ENCODE results near the gene SNAPIN. TPM values are rescaled to one million over a fixed set of nuclear protein-coding genes. Genes with fewer than 3 reads are reported as not detected.
A peak's percentile ranks its signal among the peaks of the same experiment; 100 is the strongest.

Gene SNAPIN
- total RNA-seq, 2 experiments from 2014 or later = 31.3 to 32.1 TPM

DNA sequence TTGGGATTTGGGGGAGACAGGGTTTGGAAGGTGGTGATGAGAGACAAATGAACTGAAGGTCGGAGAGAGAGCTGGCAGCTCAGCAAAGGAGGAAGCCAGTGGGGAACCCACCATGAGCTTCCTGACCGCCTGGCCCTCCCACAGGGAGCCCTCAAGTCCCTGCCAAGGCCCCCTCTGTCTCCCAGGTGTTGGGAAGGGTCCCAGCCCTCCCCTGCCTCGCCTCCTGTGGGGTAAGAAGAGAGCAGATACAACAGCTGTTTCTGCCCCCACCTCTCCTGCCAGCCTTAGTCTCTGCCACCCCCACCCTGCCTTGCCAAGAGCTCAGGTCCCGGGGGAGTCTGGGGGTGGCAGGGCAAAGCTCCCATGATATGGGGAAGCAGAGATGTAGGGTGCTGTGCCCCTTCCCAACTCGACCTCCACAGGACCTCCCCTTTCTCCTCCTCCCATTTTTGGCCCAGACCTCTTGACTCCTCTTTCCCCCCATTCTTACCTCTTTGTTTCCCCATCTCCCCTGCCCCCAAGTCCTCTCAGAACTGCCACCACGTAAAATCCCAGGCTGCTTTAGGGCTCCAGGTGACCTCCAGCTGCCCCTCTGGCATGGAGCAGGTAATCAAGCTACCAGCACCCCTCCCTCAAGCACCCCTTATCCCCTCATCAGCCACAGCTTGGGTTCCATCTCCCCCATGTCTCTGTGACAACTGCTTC, 29.7 kb upstream of the SNAPIN start:
- H3K27me3 Mint-ChIP-seq = peaks cover 7% of the 10 kb centered on the region
- DNase-seq = no peak
- intact Hi-C loops (cut with micrococcal nuclease) = no loop called here
- H3K4me1 Mint-ChIP-seq (ENCODE audit: low read depth) = peaks cover 29% of the 10 kb centered on the region
- POLR2A ChIA-PET = no interaction called here
- peaks cover 5% of the 10 kb centered on the region for H3K36me3 Mint-ChIP-seq
- H3K27ac Mint-ChIP-seq = no peak overlapping the region
- H3K4me3 Mint-ChIP-seq = no peak overlapping the region
- CTCF ChIA-PET = interaction anchor here (1.2 to 2.5 kb wide), 4 partner anchors 11 to 61 kb away, joined by 3 to 10 read pairs (median 6); no protein-coding TSS in a partner anchor
- H3K9me3 Mint-ChIP-seq = no peaks in the 10 kb centered on the region

DNA sequence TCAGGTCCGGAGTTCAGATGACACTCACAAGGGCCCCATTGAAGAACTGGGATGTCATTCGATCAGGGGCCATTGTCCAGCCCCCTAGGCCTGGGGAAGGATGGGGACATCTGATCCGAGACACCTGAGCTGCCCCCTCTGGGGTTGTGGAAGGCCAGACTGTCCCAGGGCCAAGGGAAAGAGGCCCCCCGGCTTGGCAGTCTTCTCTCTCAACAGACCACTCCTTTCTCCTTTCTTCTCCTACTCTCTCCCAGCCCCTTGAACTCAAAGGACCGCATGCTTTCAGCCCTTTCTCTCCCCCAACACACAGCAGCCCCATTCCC, 29.2 kb upstream of the SNAPIN start:
- Mint-ChIP-seq H3K27ac (no peak overlapping the region), H3K4me1 (ENCODE audit: low read depth) (peaks cover 29% of the 10 kb centered on the region), H3K27me3 (peaks cover 7% of the 10 kb centered on the region), H3K9me3 (no peaks in the 10 kb centered on the region), H3K4me3 (no peak overlapping the region), H3K36me3 (peaks cover 7% of the 10 kb centered on the region)
- DNase-seq = no peak
- CTCF ChIA-PET = interaction anchor here (1.2 to 2.5 kb wide), 4 partner anchors 10 to 61 kb away, joined by 3 to 10 read pairs (median 6); no protein-coding TSS in a partner anchor
- intact Hi-C loops (cut with micrococcal nuclease) = no loop called here
- POLR2A ChIA-PET = no interaction called here

DNA sequence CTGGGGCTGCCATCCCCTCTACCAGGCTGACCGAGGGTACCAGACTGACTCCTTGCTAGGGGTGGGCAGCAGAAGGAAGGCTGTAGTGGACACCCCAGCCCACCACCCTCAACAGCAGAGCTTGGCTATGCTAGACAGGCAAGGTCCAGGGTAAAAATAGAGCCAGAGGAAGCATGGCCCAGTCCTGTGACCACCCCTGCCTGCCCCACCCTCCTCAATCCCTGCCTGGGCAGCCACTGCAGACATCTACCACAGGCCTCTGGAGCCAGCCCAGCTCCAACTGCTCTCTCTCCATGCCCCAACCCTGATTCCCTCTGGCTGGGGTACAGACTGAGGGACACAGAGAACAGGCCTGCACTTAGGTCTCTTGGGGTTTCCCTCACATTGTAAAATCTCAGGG, 28.5 kb upstream of the SNAPIN start:
- Mint-ChIP-seq H3K9me3 (no peaks in the 10 kb centered on the region), H3K27ac (no peak overlapping the region), H3K36me3 (peaks cover 11% of the 10 kb centered on the region), H3K27me3 (peaks cover 7% of the 10 kb centered on the region), H3K4me1 (ENCODE audit: low read depth) (peaks cover 29% of the 10 kb centered on the region), H3K4me3 (no peak overlapping the region)
- ChIA-PET CTCF (interaction anchor here (1.2 to 2.5 kb wide), 3 partner anchors 10 to 97 kb away, joined by 3 to 10 read pairs (median 7); no protein-coding TSS in a partner anchor), POLR2A (no interaction called here)
- DNase-seq = no peak
- intact Hi-C loops (cut with micrococcal nuclease) = loop anchor here (5.0 to 10.0 kb wide), 3 partner anchors 95 to 327 kb away; partner anchors contain the start of genes CRTC2, GATAD2B and S100A6

DNA sequence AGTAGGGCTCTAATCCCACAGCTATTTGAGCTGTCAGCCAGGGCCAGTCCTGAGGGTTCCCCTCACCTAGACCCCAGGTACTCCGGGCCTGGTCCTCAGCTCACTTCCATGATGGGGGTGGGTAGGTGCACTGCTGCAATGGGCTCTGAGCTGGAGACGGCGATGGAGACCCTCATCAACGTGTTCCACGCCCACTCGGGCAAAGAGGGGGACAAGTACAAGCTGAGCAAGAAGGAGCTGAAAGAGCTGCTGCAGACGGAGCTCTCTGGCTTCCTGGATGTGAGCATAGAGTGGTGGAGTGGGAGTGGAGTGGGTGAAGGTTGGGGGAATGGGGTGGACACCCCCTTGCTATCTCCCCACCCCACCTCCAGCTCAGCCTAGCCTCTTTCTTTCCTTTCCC, 28.1 kb upstream of the SNAPIN start:
- ChIA-PET POLR2A (no interaction called here), CTCF (interaction anchor here (1.2 to 2.5 kb wide), 2 partner anchors 58 to 98 kb away, joined by 3 to 10 read pairs; no protein-coding TSS in a partner anchor)
- no peak for DNase-seq
- Mint-ChIP-seq H3K27me3 (peaks cover 7% of the 10 kb centered on the region), H3K27ac (no peak overlapping the region), H3K4me1 (ENCODE audit: low read depth) (peaks cover 29% of the 10 kb centered on the region), H3K36me3 (peaks cover 12% of the 10 kb centered on the region), H3K9me3 (no peaks in the 10 kb centered on the region), H3K4me3 (no peak overlapping the region)
- intact Hi-C loops (cut with micrococcal nuclease) = loop anchor here (5.0 to 10.0 kb wide), 3 partner anchors 96 to 327 kb away; partner anchors contain the start of genes CRTC2, GATAD2B and S100A6

DNA sequence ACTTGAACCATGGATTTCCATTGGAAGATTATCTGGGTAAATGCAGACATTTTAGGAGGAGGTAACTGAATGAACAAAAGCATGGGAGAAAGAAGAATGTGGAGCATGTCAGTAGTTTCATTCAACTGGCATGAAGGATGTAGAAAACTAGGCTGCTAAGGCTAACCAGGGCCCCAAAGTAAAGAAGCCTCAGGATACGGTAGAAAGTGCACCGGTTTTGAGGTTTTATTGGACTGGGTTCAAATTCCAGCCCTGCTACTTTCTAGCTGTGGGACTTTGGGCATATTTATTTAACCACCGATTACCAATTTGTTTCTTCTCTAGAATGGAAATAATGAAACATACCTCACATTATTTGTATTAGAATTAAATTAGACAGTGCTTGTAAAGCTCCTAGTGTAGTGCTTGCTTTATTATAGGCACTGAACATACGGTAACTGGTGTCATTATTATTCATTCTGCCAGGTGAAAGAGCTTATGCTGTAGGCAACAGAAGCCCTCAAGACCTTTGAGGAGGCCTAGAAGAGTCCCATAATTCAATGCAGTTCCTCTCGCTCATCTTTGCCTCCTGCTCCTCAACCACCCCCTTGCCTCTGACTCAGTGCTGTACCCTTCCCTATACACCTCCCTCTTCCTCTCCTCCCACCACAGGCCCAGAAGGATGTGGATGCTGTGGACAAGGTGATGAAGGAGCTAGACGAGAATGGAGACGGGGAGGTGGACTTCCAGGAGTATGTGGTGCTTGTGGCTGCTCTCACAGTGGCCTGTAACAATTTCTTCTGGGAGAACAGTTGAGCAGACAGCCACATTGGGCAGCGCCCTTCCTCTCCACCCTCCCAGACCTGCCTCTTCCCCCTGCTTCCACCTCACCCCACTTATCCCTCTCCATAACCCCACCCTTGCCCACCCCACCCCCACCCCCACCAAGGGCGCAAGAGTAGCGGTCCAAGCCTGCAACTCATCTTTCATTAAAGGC, 27.2 kb upstream of the SNAPIN start:
- CTCF ChIA-PET = interaction anchor here (1.5 kb wide), 1 partner anchor 121 kb away, joined by 6 read pairs; no protein-coding TSS in a partner anchor
- POLR2A ChIA-PET = no interaction called here
- peaks cover 36% of the 10 kb centered on the region for H3K4me1 Mint-ChIP-seq (ENCODE audit: low read depth)
- DNase-seq = peak; percentile 30
- intact Hi-C loops (cut with micrococcal nuclease) = loop anchor here (5.0 to 10.0 kb wide), 3 partner anchors 97 to 326 kb away; partner anchors contain the start of genes CRTC2, GATAD2B and S100A6
- no peaks in the 10 kb centered on the region for H3K9me3 Mint-ChIP-seq
- H3K27ac Mint-ChIP-seq = peak overlapping the region; percentile 79
- H3K4me3 Mint-ChIP-seq = no peak overlapping the region
- peaks cover 16% of the 10 kb centered on the region for H3K36me3 Mint-ChIP-seq
- H3K27me3 Mint-ChIP-seq = peaks cover 5% of the 10 kb centered on the region

DNA sequence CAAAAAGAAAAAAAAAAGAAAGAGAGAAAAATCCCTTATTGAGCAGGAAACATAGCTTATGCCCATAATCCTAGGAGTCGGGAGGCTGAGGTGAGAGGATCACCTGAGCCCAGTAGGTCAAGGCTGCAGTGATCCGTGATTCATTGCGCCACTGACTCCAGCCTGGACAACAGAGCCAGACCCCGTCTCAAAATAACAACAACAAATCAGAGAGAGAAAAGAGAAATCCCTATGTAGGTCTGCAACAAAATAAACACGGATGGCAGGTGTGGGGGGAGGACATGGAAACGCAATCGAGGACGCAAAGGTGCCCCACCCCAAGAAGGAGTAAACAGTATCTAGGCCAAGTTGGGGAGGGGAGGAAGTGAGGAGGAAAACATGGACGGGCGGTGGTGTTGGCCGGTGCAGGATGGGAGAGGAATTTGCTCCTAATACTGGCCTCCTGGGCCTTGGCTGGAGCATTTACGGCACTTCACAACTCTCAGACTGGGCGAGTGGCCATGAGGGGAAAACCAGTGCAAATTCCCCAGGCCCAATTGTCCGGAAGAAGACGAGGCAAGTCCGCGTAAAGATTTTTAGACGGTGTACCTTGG, 25.2 kb upstream of the SNAPIN start:
- Mint-ChIP-seq H3K4me1 (ENCODE audit: low read depth) (peaks cover 45% of the 10 kb centered on the region), H3K27ac (peak overlapping the region; percentile 100), H3K4me3 (peak overlapping the region; percentile 92), H3K27me3 (no peaks in the 10 kb centered on the region), H3K9me3 (no peaks in the 10 kb centered on the region), H3K36me3 (peaks cover 31% of the 10 kb centered on the region)
- intact Hi-C loops (cut with micrococcal nuclease) = loop anchor here (1.0 to 10.0 kb wide), 4 partner anchors 38 to 324 kb away; partner anchors contain the start of genes CRTC2, GATAD2B and S100A6
- no peak for DNase-seq
- ChIA-PET CTCF (interaction anchor here (1.0 to 3.1 kb wide), 11 partner anchors 15 to 353 kb away, joined by 3 to 29 read pairs (median 5); partner anchors contain the start of genes ILF2, RAB13 and S100A2), POLR2A (interaction anchor here (0.6 to 3.1 kb wide), 19 partner anchors 11 to 357 kb away, joined by 3 to 25 read pairs (median 9); partner anchors contain the start of genes ILF2, INTS3, RPS27 and S100A14)

DNA sequence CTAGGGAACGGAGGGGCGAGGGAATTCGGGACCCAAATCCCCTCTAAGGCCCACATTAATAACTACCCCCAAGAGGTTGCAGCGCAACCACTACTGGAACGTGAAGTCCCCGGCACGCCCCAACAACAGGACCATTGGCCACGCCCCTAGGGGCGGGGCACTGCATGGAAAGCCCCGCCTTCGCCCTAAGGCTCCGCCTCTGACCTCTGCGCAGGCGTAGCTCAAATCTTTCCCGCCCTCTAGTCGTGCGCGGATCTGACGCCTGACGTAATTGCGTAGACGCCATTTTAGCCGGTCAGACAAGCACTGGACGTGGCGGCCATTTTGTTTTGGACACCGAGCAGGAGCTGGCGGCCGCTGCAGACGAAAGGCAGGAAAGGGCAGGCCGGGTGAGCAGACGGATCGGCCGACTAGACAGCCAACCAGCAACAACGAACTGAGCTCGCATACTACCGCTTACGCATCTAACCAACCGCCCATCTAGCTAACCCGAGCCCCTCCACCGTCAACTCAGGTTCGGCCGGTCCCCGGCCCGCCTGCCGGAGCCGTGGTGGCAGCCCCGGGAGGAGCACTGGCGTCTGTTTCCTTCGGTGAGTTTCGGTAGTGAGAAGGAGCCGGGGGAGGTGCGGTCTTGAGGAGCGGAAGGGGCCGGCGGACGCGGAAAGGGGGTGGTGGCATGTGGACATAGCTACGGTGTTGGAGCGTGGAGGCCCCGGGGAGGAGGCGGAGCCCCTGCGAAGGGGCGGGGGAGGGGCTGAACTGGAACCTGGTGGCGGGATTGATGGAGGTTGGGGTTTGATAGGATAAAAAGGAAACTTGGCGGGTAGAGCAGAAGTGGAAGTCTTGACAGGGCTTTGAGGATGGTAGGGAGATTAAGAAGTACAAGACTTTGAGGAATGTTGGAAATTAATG, 24.5 kb upstream of the SNAPIN start, which contains the start of gene CHTOP:
TSS of gene CHTOP (plus strand) at position 313 of the 912 bp plus-strand sequence. CDS start 2,523 bp downstream, outside the sequence.
- peak within 1 kb of the TSS; percentile 92 for H3K4me3 Mint-ChIP-seq
- H3K27ac Mint-ChIP-seq = peak within 1 kb of the TSS; percentile 100
- H3K36me3 Mint-ChIP-seq = peaks cover 34% of the 10 kb centered on the region
- H3K27me3 Mint-ChIP-seq = no peaks in the 10 kb centered on the region
- peak; percentile 98 for DNase-seq
- peaks cover 45% of the 10 kb centered on the region for H3K4me1 Mint-ChIP-seq (ENCODE audit: low read depth)
- ChIA-PET CTCF (interaction anchor here (0.9 to 3.1 kb wide), 15 partner anchors 15 to 353 kb away, joined by 3 to 29 read pairs (median 5); partner anchors contain the start of genes ILF2, RAB13 and S100A2), POLR2A (interaction anchor here (0.6 to 3.1 kb wide), 24 partner anchors 10 to 356 kb away, joined by 3 to 25 read pairs (median 6); partner anchors contain the start of genes ILF2, INTS3, JTB and RPS27)
- H3K9me3 Mint-ChIP-seq = no peaks in the 10 kb centered on the region
- intact Hi-C loops (cut with micrococcal nuclease) = loop anchor here (1.0 to 10.0 kb wide), 6 partner anchors 24 to 323 kb away; partner anchors contain the start of genes CRTC2, GATAD2B, S100A6 and SNAPIN

DNA sequence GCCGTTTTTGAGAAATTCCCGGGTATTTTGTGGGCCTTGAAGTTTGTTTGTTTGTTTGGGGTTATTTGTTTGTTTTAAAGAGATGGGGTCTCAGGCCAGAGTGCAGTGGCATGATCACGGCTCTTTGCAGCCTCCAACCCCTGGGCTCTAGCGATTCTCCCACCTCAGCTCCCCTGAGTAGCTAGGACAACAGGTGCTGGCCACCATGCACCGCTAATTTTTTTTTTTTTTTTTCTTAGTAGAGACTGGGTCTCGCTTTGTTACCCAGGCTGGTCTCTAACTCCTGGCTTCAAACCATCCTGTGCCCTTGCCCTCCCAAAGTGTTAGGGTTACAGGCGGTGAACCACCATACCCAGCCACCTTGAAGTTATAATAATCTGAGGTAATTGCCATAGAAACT, 22.6 kb upstream of the SNAPIN start:
- no peak for DNase-seq
- peak overlapping the region; percentile 92 for H3K4me3 Mint-ChIP-seq
- no peaks in the 10 kb centered on the region for H3K9me3 Mint-ChIP-seq
- H3K4me1 Mint-ChIP-seq (ENCODE audit: low read depth) = peaks cover 48% of the 10 kb centered on the region
- peak overlapping the region; percentile 100 for H3K27ac Mint-ChIP-seq
- CTCF ChIA-PET = interaction anchor here (2.5 to 3.1 kb wide), 3 partner anchors 63 to 125 kb away, joined by 23 to 29 read pairs (median 26); no protein-coding TSS in a partner anchor
- intact Hi-C loops (cut with micrococcal nuclease) = loop anchor here (10.0 kb wide), 1 partner anchor 101 kb away; the partner anchor contains the start of gene S100A6
- POLR2A ChIA-PET = interaction anchor here (0.9 to 3.1 kb wide), 5 partner anchors 12 to 70 kb away, joined by 4 to 24 read pairs (median 19); partner anchors contain the start of genes ILF2 and S100A2
- no peaks in the 10 kb centered on the region for H3K27me3 Mint-ChIP-seq
- H3K36me3 Mint-ChIP-seq = peaks cover 37% of the 10 kb centered on the region

DNA sequence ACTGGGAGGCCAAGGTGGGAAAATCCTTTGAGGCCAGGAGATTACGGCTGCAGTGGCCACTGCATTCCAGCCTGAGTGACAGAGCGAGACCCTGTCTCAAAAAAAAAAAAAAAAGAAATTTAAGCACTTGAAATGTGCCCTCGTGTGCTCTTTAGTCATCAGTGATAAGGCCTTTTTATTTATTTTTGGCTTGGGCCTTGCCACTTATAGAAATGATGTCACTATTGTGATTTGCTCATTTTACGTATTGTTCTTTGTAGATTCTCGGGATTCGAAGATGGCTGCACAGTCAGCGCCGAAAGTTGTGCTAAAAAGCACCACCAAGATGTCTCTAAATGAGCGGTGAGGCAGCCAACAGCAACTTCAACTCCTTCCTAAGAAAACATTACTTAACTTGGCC, 22.2 kb upstream of the SNAPIN start:
- ChIA-PET CTCF (interaction anchor here (2.3 to 3.1 kb wide), 2 partner anchors 104 to 126 kb away, joined by 9 to 23 read pairs; no protein-coding TSS in a partner anchor), POLR2A (interaction anchor here (3.1 kb wide), 1 partner anchor 35 kb away, joined by 19 read pairs; the partner anchor contains the start of gene ILF2)
- H3K4me1 Mint-ChIP-seq (ENCODE audit: low read depth) = peaks cover 50% of the 10 kb centered on the region
- H3K36me3 Mint-ChIP-seq = peaks cover 41% of the 10 kb centered on the region
- no peaks in the 10 kb centered on the region for H3K27me3 Mint-ChIP-seq
- H3K27ac Mint-ChIP-seq = peak overlapping the region; percentile 100
- H3K9me3 Mint-ChIP-seq = no peaks in the 10 kb centered on the region
- H3K4me3 Mint-ChIP-seq = peak overlapping the region; percentile 92
- DNase-seq = no peak
- intact Hi-C loops (cut with micrococcal nuclease) = loop anchor here (10.0 kb wide), 1 partner anchor 102 kb away; the partner anchor contains the start of gene S100A6

DNA sequence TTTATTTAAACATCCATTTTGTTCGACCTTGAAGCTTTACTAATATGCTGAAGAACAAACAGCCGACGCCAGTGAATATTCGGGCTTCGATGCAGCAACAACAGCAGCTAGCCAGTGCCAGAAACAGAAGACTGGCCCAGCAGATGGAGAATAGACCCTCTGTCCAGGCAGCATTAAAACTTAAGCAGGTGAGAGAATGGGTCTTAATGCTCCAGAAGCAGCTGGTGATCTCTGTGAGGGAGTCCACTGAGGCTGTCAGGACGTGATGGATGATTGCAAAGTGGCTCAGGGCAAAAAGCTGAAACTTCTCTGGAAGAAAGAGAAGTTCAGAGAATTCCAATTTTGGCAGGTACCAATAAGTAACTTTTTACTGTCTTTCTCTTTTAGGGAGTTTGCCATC, 20.2 kb upstream of the SNAPIN start:
- H3K36me3 Mint-ChIP-seq = peaks cover 56% of the 10 kb centered on the region
- intact Hi-C loops (cut with micrococcal nuclease) = loop anchor here (10.0 kb wide), 1 partner anchor 103 kb away; the partner anchor contains the start of gene S100A6
- H3K4me1 Mint-ChIP-seq (ENCODE audit: low read depth) = peaks cover 46% of the 10 kb centered on the region
- ChIA-PET CTCF (interaction anchor here (0.6 to 2.3 kb wide), 9 partner anchors 13 to 364 kb away, joined by 3 to 9 read pairs (median 4); partner anchors contain the start of gene S100A6), POLR2A (interaction anchor here (1.2 to 1.9 kb wide), 3 partner anchors 9 to 103 kb away, joined by 3 to 9 read pairs (median 6); no protein-coding TSS in a partner anchor)
- DNase-seq = no peak
- H3K27ac Mint-ChIP-seq = no peak overlapping the region
- no peaks in the 10 kb centered on the region for H3K27me3 Mint-ChIP-seq
- H3K9me3 Mint-ChIP-seq = no peaks in the 10 kb centered on the region
- no peak overlapping the region for H3K4me3 Mint-ChIP-seq

All from activated CD4-positive, alpha-beta memory T cell treated with anti-CD3 and anti-CD28 coated beads for 36 hours (primary cell).